ENCODE data around the gene ATP6V0B.

ATP6V0B gene

GRCh38 chr1:43974443-43975248 is at the start of gene ATP6V0B:
Gene ATP6V0B, plus strand, starts transcription at chr1:43974960. Its CDS starts 81 bp downstream, at chr1:43975041.
- peak; percentile 94 for DNase-seq (ENCODE audit: extremely low spot score)
- TF ChIP-seq L3MBTL2 (conservative IDR thresholded peaks at IDR 0.05) (peak; percentile 83), TARDBP (IDR thresholded peaks at IDR 0.05) (no peak)
- CTCF ChIA-PET, result interaction anchor here (0.9 to 1.1 kb wide), 2 partner anchors 14 to 211 kb away, joined by 4 to 10 read pairs; no protein-coding TSS in a partner anchor
- POLR2A ChIA-PET, result interaction anchor here (0.7 to 3.5 kb wide), 16 partner anchors 9 to 324 kb away, joined by 3 to 25 read pairs (median 5); partner anchors contain the start of genes CCDC24, IPO13 and ST3GAL3

GRCh38 chr1:43925846-43926245 is 48.9 kb upstream of the ATP6V0B start:
- POLR2A ChIA-PET, result no interaction called here

GRCh38 chr1:43930168-43930948 is 44.4 kb upstream of the ATP6V0B start:
- no peak for TF ChIP-seq BHLHE40 (IDR thresholded peaks at IDR 0.05; ENCODE audit: borderline replicate concordance)
- ChIA-PET POLR2A (interaction anchor here (1.5 kb wide), 1 partner anchor 16 kb away, joined by 7 read pairs; the partner anchor contains the start of gene IPO13), CTCF (interaction anchor here (0.6 to 1.8 kb wide), 4 partner anchors 9 to 217 kb away, joined by 3 to 14 read pairs (median 6); no protein-coding TSS in a partner anchor)
- no peak for DNase-seq (ENCODE audit: extremely low spot score)

More at GRCh38 chr1:43925846-43926245, 48.9 kb upstream of the ATP6V0B start:
- no peak for DNase-seq (ENCODE audit: extremely low spot score)
- TF ChIP-seq SP1 (IDR thresholded peaks at IDR 0.05) (no peak), ELF4 (IDR thresholded peaks at IDR 0.05) (no peak), HDGF (IDR thresholded peaks at IDR 0.05; ENCODE audit: borderline replicate concordance) (no peak), SUZ12 (IDR thresholded peaks at IDR 0.05) (no peak), L3MBTL2 (conservative IDR thresholded peaks at IDR 0.05) (no peak), PKNOX1 (IDR thresholded peaks at IDR 0.05) (no peak), LEF1 (IDR thresholded peaks at IDR 0.05; ENCODE audit: borderline replicate concordance) (no peak), FOXM1 (IDR thresholded peaks at IDR 0.05; ENCODE audit: borderline replicate concordance) (no peak), ARNT (IDR thresholded peaks at IDR 0.05) (no peak), FOXK2 (IDR thresholded peaks at IDR 0.05) (no peak), CTBP1 (IDR thresholded peaks at IDR 0.05; ENCODE audit: borderline replicate concordance) (no peak), TARDBP (IDR thresholded peaks at IDR 0.05) (no peak)
- CTCF ChIA-PET, result interaction anchor here (1.0 kb wide), 1 partner anchor 9 kb away, joined by 7 read pairs; no protein-coding TSS in a partner anchor

- POLR2A ChIA-PET, result interaction anchor here (1.5 kb wide), 1 partner anchor 16 kb away, joined by 7 read pairs; the partner anchor contains the start of gene IPO13
- no peak for TF ChIP-seq HDGF (IDR thresholded peaks at IDR 0.05; ENCODE audit: borderline replicate concordance)
- TF ChIP-seq LEF1 (IDR thresholded peaks at IDR 0.05; ENCODE audit: borderline replicate concordance), result no peak
- CTCF ChIA-PET, result interaction anchor here (1.2 to 1.8 kb wide), 3 partner anchors 9 to 167 kb away, joined by 3 to 14 read pairs (median 7); no protein-coding TSS in a partner anchor
- no peak for DNase-seq (ENCODE audit: extremely low spot score)
Measured at GRCh38 chr1:43930949-43931275, 43.8 kb upstream of the ATP6V0B start.

GRCh38 chr1:43931711-43932660 is 42.8 kb upstream of the ATP6V0B start:
- ChIA-PET POLR2A (no interaction called here), CTCF (interaction anchor here (0.8 to 1.0 kb wide), 2 partner anchors 14 to 169 kb away, joined by 5 to 6 read pairs; no protein-coding TSS in a partner anchor)
- no peak for TF ChIP-seq FOXK2 (IDR thresholded peaks at IDR 0.05)
- no peak for TF ChIP-seq CTBP1 (IDR thresholded peaks at IDR 0.05; ENCODE audit: borderline replicate concordance)
- no peak for DNase-seq (ENCODE audit: extremely low spot score)

- CTCF ChIA-PET, result interaction anchor here (0.8 kb wide), 1 partner anchor 169 kb away, joined by 4 read pairs; no protein-coding TSS in a partner anchor
- TF ChIP-seq FOXM1 (IDR thresholded peaks at IDR 0.05; ENCODE audit: borderline replicate concordance), result no peak
- no peak for TF ChIP-seq TARDBP (IDR thresholded peaks at IDR 0.05)
- TF ChIP-seq PKNOX1 (IDR thresholded peaks at IDR 0.05), result no peak
- no peak for TF ChIP-seq BHLHE40 (IDR thresholded peaks at IDR 0.05; ENCODE audit: borderline replicate concordance)
- TF ChIP-seq FOXA1 (IDR thresholded peaks at IDR 0.05), result no peak
- TF ChIP-seq ZNF384 (IDR thresholded peaks at IDR 0.05), result no peak
- no peak for TF ChIP-seq FOXK2 (IDR thresholded peaks at IDR 0.05)
- TF ChIP-seq NFRKB (IDR thresholded peaks at IDR 0.05), result no peak
- TF ChIP-seq L3MBTL2 (conservative IDR thresholded peaks at IDR 0.05), result no peak
- no peak for TF ChIP-seq LEF1 (IDR thresholded peaks at IDR 0.05; ENCODE audit: borderline replicate concordance)
- TF ChIP-seq SUZ12 (IDR thresholded peaks at IDR 0.05), result no peak
- no peak for TF ChIP-seq ELF4 (IDR thresholded peaks at IDR 0.05)
- no peak for TF ChIP-seq SP1 (IDR thresholded peaks at IDR 0.05)
- no peak for TF ChIP-seq ARNT (IDR thresholded peaks at IDR 0.05)
- no peak for TF ChIP-seq HDGF (IDR thresholded peaks at IDR 0.05; ENCODE audit: borderline replicate concordance)
- no peak for TF ChIP-seq CTBP1 (IDR thresholded peaks at IDR 0.05; ENCODE audit: borderline replicate concordance)
- POLR2A ChIA-PET, result no interaction called here
- no peak for DNase-seq (ENCODE audit: extremely low spot score)
Measured at GRCh38 chr1:43932786-43933385, 41.9 kb upstream of the ATP6V0B start.
